ENCODE measurements around the gene AKAP1.

The AKAP1 gene

DNA sequence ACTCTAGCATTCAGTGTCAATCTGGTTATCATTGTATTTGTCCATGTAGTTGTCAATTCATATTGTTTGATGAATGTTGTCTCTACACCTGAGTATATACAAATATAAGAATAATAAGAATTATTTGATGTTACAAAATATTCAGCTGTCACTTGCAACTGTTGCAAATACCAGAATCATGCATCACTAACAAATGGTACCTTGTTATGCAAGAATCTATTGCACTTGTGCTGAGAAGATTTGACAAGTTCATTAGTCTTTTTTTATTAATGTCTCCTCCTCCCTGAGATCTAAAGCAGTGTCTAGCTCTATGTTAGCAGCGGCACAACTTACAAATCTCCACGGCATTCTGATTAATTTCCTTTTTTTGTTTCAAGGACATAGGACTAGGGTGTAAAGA, 22.2 kb upstream of the AKAP1 start:
- no peak overlapping the region for H3K4me3 ChIP-seq (ENCODE audit: low read depth, low read length)
- no peak for TF ChIP-seq CTCF (IDR thresholded peaks at IDR 0.05; ENCODE audit: insufficient read depth, low read depth, low read length, missing control alignments)

GRCh38 chr17:57067162-57067561, 17.9 kb upstream of the AKAP1 start:
- DNase-seq (ENCODE audit: low read depth): no peak
- H3K4me3 ChIP-seq (ENCODE audit: low read depth, low read length): no peak overlapping the region
- no peak for TF ChIP-seq CTCF (IDR thresholded peaks at IDR 0.05; ENCODE audit: insufficient read depth, low read depth, low read length, missing control alignments)

More for the DNA sequence above, 22.2 kb upstream of the AKAP1 start:
- DNase-seq (ENCODE audit: low read depth): no peak

- no peak for DNase-seq (ENCODE audit: low read depth)
- H3K4me3 ChIP-seq (ENCODE audit: low read depth, low read length): no peak overlapping the region
- TF ChIP-seq CTCF (IDR thresholded peaks at IDR 0.05; ENCODE audit: insufficient read depth, low read depth, low read length, missing control alignments): no peak
Measured at GRCh38 chr17:57067781-57068180, 17.3 kb upstream of the AKAP1 start.

DNA sequence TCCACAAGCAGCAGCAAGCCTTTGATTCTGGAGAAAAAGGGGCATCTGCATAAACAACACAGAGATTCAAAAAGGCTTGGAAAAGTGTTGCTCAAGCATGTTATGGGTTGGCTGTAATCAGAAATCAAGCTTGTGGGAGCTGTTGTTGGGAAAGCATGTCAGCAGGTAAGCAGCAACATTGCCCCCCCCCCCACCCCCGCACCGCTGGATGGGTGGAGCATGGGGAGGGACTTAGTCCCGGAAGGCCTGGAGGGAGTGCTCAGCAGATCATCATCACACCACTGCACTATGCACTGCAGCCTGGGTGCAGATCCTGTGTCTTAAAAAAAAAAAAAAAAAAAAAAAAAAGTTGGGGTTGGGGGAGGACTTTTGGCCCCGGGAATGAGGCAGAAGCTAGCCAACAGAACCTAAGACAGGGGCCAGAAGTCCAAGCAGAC, 16.8 kb upstream of the AKAP1 start:
- no peak for TF ChIP-seq CTCF (IDR thresholded peaks at IDR 0.05; ENCODE audit: insufficient read depth, low read depth, low read length, missing control alignments)
- no peak overlapping the region for H3K4me3 ChIP-seq (ENCODE audit: low read depth, low read length)
- peak; percentile 30 for DNase-seq (ENCODE audit: low read depth)

DNA sequence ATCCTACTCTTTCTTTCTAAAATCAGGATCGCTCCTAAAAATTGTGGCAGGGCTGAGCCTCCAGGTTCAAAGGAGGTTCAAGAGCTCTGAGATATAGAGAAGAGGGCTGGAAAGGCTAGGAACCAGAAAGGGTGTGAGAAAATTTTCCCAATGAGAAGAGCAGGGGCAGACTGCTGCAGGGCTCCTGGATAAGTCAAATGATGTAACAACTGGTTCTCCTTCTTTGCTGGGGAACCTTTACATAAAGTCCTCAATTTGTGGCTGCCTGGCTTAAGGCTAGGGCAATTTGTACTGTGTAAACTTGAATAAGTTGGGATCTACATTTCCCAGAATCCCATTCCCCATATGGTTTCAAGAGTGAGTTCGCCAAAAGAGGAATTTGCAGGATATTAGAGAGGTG, 16.3 kb upstream of the AKAP1 start:
- no peak overlapping the region for H3K4me3 ChIP-seq (ENCODE audit: low read depth, low read length)
- no peak for DNase-seq (ENCODE audit: low read depth)
- TF ChIP-seq CTCF (IDR thresholded peaks at IDR 0.05; ENCODE audit: insufficient read depth, low read depth, low read length, missing control alignments): no peak

GRCh38 chr17:57071991-57072944, 12.8 kb upstream of the AKAP1 start:
- no peak for TF ChIP-seq CTCF (IDR thresholded peaks at IDR 0.05; ENCODE audit: insufficient read depth, low read depth, low read length, missing control alignments)
- no peak for DNase-seq (ENCODE audit: low read depth)
- no peak overlapping the region for H3K4me3 ChIP-seq (ENCODE audit: low read depth, low read length)
